Raji (cell line): ENCODE results near the gene CD2BP2.

Source experiments
- POLR2A ChIP-seq: IDR thresholded peaks from 2 replicates; pipeline ENCODE4 v1.6.1; 2011; ENCODE audit warnings: low read depth, low read length, control low read depth; ENCODE audit not compliant: insufficient read depth

CD2BP2 gene

DNA sequence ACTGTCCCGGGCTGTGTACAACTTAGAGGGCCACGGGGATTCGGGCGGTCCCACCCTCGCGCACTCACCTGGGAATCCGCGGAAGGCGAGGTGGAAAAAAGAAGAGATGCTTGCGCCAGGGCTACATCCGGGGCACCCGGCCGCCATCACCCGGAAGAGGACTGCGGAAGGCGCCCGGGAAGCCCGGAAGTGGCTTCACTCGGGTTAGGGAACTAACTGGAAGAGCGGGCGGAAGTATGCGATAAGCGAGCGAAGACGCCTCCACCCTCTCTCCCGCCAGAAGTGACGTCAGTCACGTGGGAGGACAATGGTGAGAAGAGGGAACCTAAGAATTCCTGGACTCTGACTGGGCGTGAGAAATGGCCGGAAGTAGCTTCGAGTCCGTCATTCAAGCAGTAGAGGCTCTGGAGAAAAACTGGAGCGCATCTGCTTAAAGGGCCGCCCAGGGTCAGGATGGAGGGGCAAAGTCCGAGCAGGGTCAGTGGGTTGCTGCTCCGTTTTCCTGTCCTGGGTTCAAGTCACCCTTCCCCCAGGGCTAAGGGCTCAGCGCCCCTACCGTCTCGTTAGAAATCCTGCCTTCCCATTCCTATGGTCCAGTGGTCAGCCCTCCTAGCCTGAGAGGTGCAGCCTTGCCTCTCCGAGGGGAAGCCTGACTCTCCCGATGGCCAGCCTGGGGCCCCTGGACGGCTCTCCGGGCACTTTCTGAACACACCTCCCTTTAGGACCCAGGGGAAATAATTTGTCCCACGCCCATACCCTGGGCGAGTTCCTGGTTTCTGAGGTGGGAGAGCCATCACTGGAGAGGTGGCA, at the start of gene CD2BP2:
Gene CD2BP2 (minus strand): TSS at position 165 of the 810 bp plus-strand sequence. CDS start 627 bp downstream, outside the sequence.
- peak; percentile 55 for TF ChIP-seq POLR2A

DNA sequence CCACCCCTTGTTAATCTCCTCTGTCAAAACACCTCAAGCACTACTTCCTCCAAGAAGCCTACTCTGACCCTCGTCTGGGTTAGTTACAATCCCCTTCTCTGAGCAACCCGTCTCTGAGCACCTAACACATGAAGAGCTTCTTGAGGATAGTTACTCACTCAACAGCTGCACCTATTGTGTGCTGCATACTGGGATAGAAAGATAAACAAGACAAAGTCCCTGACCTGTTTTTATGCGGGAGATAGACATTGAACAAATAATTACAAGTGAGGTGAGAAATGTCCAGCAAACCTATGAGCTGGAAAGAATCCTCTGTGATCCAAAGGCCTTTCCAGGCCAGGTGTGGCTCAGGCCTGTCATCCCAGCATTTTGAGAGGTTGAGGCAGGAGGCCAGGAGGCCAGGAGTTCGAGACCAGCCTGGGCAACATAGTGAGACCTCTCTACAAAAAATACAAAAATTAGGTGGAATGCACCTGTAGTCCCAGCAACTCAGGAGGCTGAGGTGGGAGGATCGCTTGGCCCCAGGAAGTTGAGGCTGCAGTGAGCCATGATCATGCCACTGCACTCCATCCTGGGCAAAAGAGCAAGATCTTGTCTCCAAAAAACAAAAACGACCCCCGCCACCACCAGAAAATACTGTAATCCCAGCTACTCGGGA, 46.8 kb upstream of the CD2BP2 start:
- no peak for TF ChIP-seq POLR2A

DNA sequence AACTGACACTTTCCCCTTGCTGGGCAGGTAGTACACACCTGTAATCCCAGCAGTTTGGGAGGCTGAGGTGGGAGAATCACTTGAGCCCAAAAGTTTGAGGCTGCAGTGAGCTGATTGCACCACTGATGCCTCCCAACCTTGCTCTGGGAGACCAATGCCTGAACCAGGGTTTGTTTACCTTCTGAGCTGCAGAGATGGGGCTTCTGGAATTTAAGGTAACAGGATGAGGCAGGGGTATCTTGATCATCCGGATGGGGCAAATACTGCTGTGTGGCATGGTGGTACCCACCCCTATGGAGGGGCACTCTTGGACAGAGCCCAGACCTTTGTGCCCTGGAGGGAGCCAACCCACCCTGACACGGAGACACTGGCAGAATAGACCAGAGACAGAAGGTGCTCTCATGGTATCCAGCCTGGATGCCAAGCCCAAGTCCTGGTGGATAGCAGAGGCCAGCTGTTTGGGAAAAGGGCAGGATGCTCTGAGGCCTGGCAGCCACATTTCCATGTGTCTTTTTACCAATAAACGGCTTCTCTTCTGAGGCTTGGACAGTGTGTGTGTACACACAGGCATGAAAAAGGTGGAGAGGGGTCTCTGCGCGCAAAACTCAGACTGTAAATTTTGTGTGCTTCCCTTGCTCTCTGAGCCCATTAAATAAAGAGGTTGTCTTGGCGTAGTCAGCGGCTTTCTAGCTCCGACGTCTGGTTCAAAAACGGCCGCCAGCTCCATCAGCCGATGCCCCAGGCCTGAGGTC, 44.5 kb upstream of the CD2BP2 start:
- TF ChIP-seq POLR2A = no peak

DNA sequence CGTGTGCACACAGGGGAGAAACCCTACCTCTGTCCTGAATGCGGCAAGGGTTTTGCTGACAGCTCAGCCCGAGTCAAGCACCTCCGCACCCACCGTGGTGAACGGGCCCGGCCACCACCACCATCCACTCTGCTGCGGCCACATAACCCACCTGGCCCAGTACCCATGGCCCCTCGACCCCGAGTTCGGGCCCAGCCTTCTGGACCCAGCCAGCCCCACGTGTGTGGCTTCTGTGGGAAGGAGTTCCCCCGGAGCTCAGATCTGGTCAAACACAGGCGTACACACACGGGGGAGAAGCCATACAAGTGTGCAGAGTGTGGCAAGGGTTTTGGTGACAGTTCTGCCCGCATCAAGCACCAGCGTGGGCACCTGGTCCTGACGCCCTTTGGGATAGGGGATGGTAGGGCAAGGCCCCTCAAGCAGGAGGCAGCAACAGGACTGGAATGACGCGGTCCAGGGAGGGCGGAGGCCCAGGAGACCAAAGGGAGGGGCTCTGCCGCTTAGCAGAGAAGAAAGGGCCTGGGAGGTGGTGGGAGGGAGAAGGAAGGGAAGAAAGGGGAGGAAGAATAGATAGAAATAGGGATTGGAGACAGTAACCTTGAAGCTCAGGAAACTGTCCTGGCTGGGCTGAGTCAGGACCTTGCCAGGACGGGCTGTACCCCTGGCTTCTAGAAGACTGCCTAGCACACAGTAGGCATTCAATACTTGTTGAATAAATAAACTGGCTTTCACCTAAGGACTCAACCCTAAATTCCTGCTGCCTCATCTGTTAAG, 43.7 kb upstream of the CD2BP2 start:
- TF ChIP-seq POLR2A = no peak

DNA sequence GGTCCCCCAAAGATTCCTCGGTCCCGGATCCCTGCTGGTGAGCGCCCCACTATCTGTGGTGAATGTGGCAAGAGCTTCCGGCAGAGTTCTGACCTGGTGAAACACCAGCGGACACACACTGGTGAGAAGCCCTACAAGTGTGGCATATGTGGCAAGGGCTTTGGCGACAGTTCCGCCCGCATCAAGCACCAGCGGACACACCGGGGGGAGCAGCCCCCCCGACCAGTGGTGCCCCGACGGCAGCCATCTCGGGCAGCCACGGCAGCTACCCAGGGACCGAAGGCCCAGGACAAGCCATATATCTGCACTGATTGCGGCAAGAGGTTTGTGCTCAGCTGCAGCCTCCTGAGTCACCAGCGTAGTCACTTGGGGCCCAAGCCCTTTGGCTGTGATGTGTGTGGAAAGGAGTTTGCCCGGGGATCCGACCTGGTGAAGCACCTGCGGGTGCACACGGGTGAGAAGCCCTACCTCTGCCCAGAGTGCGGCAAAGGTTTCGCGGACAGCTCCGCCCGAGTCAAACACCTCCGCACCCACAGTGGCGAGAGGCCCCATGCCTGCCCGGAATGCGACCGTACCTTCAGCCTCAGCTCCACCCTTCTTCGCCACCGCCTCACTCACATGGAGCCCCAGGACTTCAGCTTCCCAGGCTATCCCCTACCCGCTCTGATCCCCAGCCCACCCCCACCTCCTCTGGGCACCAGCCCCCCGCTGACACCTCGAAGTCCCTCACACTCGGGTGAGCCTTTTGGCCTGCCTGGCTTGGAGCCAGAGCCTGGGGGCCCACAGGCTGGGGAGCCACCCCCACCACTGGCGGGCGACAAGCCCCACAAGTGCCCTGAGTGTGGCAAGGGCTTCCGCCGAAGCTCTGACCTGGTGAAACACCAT, 42.9 kb upstream of the CD2BP2 start:
- no peak for TF ChIP-seq POLR2A

DNA sequence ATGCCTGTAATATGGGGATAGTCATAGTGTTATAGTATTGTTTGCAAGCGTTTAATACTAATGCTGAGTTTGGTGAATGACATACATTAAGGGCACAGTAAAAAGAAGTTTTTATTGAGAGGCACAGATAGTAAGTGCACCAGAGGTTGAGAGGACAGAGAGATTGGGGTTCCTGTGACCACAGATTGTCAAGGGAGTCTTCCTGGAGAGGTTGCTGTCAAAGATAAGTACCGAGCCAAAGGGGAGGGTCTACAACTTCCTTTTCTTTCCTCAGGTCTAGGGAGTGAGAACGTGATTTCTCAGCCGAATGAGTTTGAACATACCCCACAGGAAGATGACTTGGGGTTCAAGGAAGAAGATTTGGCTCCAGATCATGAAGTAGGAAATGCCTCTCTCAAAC, 41.9 kb upstream of the CD2BP2 start:
- no peak for TF ChIP-seq POLR2A

DNA sequence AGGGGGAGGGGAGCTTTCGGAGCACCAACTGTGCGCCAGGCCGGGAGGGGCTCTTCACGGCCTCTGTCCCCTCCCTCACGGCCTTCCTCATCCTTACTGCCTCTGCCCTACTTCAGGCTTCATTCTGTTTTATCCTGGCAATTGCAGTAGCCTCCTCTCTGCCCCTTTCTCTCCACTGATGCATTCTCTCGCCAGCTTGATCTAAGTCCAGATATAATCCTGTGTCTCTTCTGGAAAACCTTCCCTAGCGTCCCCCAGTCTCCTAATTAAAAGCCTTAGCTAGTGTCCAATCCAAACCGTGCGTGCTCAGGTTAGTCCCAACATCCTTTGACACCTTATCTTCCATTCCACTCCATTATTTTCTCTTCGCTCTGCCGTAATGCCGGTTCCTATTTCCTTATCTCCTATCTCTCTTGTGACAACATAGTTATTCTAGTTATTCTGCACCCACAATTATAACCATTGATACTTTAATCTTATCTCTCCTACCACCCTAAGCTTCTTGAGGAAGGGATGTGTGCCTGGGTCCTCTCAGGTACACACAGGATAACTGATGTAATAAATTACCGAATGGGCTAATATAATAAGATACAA, 41.0 kb upstream of the CD2BP2 start:
- TF ChIP-seq POLR2A = no peak

DNA sequence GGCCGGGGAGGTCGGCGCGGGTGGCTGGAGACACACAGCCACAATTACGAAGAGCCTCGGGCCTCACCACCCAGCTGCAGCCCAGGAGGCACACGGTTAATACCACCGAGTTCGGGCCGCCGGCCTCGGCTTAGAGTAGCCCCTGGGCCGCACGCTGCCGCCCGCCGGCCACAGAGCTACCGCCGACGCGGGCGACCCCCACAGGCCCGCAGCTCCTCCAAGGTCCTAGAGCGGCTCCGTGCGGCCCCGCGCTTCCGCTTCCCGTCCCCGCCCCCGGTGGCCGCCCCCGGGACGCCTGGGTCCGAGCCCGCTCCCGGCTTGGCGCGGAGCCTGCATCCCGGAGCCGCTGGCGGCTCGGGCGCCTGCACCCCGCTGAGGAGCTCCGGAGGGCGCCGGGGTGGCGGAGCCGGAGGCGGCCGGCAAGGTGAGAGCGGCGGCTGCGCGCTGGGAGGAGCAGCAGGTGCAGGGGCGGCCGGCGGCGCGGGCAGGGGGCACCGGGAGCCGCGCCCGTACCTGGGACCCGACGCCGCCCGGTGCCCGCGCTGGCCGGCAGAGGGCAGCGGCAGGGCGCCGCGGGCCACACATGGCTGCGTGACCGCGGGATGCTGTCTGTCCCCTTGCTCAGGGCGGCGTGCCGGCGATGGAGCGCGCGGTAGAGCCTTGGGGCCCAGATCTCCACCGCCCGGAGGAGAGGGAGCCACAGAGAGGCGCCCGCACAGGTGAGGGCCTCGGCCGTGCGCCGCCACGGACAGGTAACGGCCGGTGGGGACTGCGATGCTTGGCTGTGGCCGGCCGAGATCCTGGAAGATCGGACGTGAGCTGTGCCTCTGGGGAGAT, 40.3 kb upstream of the CD2BP2 start, which contains the start of gene ZNF48:
Gene ZNF48 (plus strand): TSS at position 266 of the 837 bp plus-strand sequence. CDS start 375 bp downstream, at position 641.
- peak; percentile 66 for TF ChIP-seq POLR2A

DNA sequence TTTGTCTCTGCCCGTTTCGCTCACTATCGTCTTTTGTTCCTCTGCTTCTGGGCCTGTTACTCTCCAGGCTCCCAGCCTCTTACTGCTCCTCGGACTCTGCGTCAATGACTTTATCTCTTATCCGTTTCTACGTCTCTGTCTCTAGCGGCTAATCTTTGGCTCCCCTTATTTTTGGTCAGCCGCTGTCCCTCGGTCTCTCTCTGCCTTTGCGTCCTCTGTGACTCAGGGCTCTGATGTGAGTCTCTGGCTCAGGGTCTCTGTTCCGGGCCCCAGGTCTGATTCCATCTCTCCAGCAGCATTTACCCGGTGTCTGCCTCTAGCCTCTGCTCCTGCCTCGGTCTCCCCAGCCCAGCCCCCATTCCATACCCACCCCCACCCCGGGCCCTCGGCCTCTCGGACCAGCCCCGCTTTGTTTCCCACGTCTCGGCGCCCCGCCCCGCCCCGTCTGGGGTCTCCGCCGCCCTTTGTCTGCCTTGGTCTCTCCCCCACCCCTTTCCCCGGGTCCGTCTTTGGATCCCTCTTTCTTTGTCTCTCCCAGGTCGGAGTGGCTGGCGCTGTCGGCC, 39.6 kb upstream of the CD2BP2 start:
- TF ChIP-seq POLR2A = no peak

DNA sequence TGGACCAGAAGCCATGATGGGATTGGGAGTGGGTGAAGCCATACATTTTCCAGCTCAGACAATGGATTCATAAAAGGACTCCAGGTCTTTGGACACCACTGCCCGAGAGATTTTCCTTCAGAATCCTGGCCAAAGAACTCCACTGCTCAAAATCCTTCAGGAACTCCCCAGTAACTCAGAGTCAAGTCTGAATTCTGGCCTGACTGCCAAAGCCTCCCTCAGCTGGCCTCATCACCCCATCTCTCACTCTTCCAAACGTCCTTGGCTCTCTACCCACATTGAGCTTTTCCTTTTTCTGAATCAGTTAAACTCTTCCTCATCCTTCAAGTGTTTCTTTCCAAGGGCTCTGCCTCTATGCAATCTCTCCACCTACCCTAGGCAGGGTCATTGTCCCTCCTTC, 28.4 kb upstream of the CD2BP2 start:
- no peak for TF ChIP-seq POLR2A

DNA sequence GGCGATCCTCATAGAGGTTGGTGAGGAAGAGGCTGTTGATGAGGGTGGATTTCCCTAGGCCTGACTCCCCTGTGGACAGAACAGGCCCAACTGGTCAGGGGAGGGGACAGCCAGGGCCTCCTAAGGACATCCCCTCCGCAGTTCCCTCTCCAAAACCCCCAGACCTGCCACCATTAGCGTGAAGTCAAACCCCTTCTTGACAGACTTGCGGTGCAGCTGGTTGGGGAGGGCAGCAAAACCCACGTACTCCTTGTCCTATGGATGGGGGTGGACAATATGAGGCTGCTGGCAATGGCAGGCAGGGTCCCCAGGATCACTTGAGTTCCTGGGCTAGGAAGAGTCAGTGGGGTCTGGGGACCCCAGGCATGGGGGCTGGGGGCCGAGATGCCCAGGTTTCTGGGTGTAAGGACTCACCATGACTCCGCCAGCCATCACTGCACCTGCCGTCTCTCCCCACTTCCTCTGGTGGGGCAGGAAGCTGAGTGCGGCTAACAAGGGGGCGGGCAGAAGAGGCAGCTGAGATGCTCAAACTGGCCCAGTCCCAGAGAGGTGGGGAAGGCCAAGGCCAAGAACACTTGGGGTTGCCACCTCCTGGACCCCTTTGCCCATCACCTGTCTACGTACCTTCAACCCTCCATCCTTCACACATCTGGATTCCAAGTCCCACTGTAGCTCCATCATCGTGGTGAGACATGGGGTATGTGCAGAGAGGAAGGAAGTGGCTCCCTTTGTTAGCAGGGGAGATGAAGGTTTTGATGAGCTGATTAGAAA, 27.2 kb upstream of the CD2BP2 start, which contains the start of gene SEPTIN1:
Gene SEPTIN1 (minus strand): TSS at position 451 of the 771 bp plus-strand sequence. CDS start 19 bp downstream, at position 432.
- TF ChIP-seq POLR2A = peak; percentile 94
